H4 (cell line): ENCODE results near the gene CENPP. TPM values are rescaled to one million over a fixed set of nuclear protein-coding genes. Genes with fewer than 3 reads are reported as not detected.
A peak's percentile ranks its signal among the peaks of the same experiment; 100 is the strongest.

Experiments used
- DNase-seq: peaks from one replicate; pipeline ENCODE4 v3.0.0-alpha.2; 2015; ENCODE audit warnings: low spot score
- total RNA-seq: library from RNA; depleted of rRNA; stranded (reverse); fragments of >200 nt; shearing (Covaris generic); gene quantifications from 2 replicates; pipeline ENCODE4 v1.2.3, GENCODE V29; 2014

CENPP gene
- total RNA-seq, 1 experiment from 2014 or later, result 9.6 TPM

DNA sequence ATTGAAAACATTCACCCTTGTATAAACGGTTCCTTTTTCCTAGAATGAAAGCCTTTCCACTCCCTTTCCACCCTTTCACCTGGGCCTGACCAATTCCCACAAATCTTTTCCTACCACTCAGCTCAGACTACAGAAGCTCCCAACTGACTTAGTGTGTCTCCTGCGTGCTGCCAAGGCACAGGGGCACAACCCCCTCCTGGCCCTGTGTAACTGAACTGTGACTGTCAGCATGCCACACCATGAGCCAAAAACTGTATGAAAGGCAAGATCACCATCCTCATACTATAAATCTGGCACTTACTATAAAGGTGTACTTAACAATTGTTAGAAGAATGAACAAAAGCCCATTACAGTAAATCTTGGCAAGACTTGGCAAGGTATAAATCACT, 12.1 kb upstream of the CENPP start:
- DNase-seq, result no peak

DNA sequence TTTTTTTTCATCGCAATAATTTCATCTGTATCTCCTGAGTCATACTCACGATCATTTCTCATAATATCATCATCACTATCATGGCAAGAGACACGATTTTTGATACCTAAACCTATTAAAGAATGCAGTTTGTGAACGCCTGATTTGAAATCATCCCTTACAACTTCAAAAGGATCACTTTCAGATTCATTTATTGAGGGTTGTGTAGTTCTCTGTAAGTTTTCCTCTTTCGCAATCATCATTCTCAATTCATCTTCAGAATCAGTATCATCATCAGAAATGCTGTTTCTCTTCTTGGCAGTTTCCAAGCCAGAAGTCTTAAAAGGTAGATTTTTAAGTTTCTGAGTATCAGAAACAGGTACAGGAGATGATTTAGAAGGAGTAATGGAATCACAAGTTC, 10.3 kb upstream of the CENPP start:
- no peak for DNase-seq

DNA sequence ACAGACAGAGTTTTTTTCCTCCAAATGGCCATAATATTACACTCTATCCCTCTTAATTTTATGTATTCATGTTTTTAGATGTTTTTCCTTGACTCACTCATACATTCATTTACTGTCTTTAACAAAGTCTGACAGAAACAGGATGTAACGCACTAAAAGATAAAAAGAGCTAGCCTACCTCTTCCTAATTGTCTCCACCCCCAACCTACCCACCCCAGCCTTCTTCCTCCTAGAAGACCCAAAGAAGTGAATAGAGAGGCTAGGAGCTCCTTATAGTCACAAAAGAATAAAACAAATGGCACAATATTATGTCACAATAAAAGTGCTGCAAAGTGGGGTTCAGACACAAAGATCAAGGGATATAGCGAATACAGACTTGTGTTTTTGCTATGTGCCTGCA, 1.3 kb upstream of the CENPP start:
- no peak for DNase-seq

DNA sequence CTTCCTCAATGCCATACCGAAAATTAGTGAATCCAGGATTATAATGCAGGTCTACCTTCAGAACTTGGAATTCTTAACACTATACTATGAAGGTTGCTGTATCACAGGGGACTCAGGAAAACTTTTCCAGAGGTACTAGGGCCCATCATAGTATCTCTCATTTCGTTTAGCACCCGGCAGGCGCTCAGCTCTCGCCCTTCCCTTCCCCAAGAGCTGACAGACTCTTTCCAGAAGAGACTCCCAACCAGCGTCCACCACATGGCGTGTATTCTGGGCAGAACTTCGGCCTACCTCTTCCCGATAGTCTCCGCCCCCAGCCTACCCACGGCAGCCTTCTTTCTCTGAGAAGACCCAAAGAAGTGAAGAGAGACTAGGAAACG, 874 bp upstream of the CENPP start:
- no peak for DNase-seq

DNA sequence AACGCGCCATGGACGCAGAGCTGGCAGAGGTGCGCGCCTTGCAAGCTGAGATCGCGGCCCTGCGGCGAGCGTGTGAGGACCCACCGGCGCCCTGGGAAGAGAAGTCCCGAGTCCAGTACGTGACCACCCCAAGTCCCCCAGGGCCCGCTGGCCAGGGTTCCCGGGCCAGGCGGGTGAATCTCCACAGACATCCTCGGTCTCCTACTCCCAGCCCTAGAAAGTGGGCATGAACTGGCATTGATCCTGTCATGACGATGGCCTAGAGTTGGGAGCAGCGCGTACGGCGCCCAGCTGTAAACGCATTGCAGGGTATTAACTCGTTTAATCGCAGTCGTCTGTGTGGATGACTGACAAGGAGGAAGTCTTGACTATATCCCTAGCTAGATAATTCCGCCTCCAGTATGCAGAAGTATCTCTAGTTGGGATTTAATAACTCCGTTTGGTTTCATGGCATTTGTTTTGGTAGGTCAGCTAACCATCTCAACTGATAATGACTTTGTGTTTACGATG, 293 bp downstream of the CENPP start:
- no peak for DNase-seq

DNA sequence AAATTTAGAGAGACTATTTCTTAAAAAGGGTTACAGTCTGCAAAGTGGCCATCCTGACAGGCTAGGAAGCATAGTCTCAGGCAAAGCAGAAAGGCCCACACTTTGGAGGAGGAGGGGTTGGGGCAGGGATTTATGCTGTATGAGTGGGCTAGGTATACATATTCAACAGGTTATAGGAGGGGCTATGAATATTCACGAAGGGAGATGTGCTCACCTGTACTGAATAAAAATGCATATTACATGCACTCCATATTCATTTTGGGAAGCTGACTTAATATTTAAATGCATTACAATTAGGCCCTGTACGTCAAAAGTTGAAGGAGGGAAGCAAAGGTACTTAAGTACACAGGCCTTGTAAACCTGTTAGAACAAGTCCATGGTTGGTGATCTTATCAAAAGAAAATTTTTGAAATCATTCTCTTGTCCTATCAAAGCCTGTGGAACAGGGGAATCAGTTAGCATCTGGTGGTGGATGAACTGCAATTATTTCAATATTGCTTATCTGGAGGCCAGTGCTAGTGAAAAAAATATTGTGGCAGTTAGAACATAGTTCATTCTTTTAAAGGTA, 1.6 kb downstream of the CENPP start:
- no peak for DNase-seq

DNA sequence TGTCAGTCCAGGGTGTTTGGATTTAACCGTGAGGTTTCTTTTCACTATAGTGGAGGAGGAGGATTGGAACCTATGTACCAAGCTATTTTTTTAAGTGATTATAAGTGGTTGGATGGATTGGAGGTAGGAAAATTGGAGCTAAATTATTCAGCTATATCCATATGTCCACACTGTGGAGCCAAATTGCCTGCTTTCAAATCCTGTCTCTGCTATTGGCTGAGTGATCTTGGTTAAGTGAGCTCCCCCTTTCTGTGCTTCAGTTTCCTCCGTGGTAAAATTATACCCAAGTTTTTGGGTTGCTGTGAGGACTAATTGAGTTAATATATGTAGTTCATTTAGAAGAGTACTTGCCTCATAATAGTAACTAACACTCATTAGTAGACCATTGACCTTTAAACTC, 2.5 kb downstream of the CENPP start:
- peak; percentile 21 for DNase-seq

DNA sequence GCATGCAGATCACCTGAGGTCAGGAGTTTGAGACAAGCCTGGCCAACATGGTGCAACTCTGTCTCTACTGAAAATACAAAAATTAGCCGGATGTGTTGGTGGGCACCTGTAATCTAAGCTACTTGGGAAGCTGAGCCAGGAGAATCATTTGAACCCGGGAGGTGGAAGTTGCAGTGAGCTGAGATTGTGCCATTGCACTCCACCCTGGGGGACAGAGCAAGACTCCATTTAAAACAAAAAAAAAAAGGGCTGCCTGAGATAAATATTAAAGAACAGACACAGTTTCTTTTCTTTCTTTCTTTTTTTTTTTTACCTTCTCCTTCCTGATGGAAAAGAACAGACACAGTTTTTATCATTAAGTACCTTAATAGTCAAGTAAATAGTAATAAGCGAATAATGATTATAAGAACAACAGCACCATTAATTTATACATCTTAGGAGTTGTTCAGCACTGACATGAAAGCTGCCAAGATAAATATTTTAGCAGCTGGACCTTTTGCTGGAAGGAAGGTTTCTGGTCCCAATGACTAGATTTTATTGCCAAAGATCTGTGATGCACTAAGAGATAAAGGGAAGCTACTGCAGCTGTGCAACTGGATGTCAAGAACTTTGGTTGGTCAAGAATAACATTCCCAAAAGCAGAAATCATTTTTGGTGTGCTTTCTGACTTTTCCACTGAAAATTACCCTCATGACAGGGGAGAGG, 7.0 kb downstream of the CENPP start:
- DNase-seq, result no peak

DNA sequence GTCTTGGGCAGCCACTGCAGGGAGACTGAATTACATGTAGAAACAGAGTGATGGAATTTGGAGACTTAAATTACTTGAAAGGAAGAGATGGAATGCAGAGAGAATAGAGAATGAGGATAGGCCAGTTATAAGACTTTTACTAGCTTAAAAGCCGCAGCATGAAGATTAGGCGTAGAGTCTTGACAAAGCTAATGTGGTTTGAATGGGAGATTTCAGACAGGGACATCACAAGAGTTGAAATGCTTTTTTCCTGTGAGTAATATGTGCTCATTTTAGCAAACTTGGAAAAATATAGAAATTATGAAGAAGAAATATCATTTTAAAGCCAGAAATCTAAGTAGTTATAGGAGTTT, 7.5 kb downstream of the CENPP start:
- no peak for DNase-seq

DNA sequence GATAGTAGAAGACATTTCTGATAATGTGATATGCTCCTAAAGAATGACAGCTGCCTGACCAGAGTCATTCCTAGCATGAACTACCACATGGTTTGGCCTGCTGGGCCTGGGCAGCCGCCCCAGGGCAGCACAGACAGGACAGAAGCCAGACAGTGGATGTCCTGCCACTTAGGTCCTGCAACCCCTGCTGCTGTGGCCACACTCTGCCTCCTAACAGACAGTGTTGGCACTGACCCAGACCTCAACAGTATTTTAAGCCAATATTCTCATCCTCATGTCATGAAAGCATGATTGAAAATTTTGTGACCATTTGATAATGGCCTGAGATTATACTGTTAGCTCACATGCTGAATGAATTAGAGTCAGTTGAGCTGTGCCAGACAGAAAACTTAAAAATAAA, 15.8 kb downstream of the CENPP start:
- no peak for DNase-seq

DNA sequence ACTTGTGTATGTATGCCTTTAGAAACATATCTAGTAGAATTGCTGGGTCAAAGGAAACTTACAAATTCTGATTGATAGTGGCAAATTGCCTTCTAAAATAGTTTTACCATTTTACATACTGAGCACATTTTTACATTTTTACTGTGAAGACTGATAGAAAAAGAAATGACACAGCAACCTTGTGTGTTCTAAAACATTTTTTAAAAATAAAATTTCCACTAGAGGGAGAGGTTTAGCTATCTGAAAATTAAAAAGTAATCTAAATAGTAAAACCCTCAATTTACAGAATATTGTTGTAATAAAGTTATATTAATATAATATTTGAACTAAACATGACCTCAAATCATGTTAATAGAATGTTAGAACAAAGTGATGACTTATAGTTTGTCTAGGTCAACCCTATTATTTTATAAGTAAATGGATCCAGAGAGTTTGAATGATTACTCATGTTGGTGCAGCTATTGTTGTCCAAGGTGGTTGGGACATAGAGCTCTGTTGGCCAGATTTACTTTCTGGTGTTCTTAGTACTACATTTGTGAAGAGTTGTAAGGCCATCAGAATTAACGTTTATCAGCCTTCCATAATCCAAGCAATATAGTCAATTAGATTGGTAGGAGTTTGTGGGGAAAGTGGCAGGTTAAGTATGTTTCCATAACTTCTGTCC, 17.2 kb downstream of the CENPP start:
- DNase-seq, result no peak

DNA sequence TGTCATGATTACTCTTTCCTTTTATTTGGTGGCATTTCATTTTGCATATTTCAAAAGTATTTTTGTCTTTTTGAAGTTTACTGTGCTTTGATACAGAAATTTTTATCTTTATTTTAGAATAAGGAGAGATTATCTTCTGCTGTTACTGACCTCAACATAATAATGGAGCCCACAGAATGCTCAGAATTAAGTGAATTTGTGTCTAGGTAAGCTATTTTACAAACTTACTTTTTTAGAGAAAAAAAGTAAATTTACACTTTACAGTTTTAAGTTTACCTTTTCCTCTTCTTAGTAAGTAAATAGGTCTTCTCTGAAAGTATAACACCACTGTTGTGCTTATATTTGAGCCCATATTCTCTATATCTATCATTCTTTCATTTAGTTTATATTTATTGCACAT, 19.8 kb downstream of the CENPP start:
- no peak for DNase-seq

DNA sequence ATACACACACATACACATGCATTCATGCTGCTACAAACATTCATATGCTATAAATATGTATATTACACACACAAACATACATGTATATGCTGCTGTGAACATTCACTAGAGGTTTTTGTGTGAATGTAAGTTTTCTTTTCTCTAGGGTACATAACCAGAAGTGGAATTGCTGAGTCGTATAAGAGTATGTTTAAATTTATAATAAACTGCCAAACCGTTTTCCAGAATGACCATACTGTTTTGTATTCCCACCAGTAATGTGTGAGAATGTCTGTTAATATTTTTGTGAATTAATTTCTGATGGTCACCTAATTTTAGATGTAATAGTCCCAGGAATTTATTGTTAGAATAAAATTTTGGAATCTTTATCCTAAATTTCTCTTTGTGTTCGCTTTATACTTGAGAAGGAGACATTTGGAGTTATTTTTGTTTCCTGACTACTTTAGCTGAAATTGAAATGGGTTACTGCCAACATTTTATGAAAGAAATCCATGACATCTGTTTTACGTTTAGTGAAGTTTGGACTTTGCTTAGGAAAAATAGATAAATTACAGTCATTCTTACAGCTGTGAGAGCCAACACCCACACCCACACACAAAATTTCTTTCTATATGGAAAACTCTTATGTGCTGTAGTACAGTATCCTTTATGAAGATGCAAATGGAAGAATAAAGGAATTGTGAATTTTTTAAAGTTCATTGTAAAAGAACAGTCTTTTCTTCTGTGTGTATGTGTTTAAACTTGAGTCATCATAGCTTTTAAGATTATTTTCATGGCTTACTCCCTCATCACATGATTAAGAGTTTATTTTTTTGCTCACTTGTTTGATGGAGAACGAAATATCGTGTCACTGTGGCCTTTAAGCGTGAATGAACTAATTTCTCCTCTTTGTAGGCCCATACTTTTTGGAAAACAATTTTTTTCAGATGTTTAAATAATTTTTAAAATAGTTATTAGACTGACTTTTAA, 24.3 kb downstream of the CENPP start:
- no peak for DNase-seq

DNA sequence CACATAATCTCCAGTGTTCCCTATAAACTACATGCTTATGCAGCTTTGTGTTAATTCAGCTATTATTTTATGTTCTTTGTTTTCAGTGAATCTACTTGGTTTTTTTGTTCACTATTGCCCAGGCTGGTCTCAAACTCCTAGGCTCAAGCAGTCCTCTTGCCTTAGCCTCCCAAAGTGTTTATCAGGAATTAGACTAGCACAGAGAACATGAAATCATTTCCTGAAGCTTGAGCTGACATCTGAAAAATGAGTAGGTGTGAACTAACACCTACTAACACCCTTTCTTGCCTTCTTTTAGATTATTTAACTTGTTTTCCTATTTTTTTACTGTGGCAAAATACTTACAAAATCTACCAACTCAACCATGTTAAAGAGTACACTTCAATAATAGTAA, 25.0 kb downstream of the CENPP start:
- no peak for DNase-seq

DNA sequence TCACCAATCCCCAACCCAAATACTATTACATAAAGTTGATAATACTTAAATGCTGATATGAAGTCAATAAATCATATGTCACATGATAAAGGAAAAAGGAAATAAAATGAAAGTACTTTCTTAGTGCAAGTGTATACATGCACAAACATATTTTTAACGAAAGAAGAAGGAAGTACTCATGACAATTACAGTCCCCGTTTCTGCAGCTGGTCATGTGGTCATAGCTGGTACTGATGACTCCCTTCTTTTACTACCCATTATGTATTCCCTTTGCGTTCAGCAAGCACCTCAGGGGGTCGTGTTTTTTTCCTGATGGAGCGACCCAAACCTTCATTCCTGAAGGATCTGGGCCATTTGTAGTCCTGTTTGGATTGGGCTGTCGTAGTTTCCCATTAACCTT, 27.3 kb downstream of the CENPP start:
- DNase-seq, result no peak

DNA sequence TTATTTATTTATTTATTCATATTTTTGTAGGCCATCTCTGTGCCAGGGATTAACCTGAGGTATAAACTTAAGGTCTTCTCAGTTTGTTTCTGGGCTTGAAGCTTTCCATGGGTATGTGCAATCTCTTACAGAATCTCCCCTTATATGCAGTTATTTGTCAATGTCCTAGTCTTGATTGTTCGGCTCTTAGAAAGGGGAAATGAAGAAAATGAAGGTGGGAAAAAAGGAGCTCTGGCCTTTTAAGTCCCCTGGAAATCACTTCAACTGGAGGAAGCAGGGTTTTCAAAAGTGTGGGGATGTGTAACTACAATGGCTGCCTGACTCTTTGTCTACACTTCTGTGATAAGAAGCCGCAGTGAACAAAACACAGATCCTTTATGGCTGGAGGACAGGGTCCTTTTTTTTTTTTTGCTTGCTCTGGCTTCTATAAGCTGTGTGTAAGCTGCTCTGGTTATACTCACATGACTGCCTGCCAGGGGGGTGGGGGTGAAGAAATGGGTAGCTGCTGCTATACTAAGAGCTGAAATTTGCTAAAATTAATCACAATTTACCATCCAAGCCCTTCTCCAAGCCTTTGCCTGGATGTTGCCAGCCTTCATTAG, 33.7 kb downstream of the CENPP start:
- DNase-seq, result no peak

DNA sequence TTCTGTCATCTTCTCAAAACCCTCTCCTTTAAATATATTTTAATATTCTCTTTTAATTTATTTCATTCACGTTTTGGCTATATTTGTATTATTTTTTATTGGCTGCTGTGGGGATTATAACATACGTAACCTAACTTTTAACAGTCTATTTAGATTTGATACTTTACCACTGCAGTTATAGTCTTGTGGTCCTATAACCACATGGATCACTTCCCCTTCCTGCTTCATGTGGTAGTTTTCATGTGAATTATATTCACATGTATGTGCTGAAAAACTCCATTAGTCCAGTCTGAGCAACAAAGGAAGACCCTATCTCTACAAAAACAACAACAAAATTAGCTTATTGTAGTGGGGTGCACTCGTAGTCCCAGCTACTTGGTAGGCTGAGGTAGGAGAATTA, 34.3 kb downstream of the CENPP start:
- no peak for DNase-seq

DNA sequence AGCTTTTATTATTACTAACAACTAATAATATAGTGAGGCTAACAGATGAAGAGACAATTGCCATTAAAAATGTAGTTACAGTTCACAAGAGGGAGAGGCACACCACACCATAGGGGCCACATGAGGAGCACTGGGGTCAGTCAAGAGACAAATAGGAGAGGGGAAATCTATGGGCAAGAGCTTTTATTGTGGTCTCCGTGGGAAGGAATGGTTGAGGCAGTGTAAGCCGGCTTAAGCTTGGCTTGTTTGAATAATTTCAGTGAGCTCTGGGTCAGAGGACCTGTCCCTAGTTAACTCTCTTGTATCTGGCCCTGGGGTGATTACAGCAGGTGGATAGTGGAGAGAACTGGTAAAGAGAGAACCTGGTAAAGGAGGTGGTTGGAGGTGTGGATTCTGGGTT, 43.3 kb downstream of the CENPP start:
- DNase-seq, result no peak

DNA sequence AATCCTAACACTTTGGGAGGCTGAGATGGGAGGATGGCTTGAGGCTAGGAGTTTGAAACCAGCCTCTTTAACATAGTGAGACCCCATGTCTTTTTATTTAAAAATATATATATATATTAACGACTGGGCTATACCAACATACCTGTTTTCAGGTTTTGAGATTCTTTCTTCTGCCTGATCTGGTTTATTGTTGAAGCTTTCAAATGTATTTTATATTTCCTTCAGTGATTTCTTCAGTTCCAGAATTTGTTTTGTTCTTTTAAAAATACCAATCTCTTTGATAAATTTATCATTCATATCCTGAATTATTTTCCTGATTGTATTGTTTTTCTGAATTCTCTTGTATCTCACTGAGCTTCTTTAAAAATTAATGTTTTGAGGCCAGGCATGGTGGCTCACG, 47.4 kb downstream of the CENPP start:
- DNase-seq, result no peak

DNA sequence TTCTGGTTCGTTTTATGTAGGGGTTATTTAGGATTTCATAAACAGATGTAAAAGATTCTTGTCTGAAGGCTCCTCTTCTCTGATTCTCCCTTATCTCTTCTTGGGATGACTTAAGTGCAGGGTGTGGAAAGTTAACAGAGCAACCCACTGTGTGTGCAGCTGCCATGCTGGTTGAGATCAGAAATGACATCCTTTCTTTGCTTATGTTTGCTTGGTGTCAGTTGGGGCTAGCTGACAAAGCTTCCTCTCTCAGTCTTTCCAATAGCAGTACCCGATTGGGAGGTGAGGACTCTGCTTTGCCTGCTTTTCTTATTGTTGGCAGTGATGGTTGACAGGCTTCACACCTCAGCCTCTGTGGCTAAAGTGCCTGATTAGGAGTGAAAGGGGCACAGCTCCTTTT, 52.1 kb downstream of the CENPP start:
- no peak for DNase-seq

DNA sequence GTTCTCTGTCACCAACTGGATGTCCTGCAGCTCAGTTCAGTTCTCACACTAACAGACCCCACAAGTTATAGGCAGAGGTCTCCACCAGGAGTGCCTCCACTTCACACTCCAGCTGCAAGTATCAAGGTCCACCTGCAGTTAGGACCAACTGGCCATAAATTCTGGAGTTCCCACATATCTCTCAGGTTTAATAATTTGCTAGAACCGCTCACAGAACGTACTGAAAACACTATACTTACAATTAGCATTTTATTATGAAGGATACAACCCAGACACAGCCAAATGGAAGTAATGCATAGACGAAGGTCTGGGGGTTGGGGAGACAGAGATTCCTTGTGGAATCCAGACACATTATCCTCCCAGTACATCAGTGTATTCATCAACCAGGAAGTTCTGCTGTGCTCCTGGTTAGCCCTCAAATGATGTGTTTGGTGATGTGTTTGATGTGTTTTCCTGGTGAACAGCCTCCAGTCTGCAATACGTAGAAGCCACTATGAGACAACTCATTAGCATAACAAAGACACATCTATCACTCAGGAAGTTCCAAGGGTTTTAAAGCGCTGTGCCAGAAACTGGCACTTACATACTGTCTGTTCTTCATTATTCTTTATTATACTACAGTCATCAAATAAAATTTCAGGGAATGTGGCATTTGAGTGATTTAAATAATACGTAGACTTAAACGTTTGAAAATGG, 53.3 kb downstream of the CENPP start:
- DNase-seq, result no peak
